GM12878 (cell line): ENCODE data around the gene RNF220. TPM values are rescaled to one million over a fixed set of nuclear protein-coding genes. Genes with fewer than 3 reads are reported as not detected.

ENCODE experiments used
- ATAC-seq: fragments of 200-7000 bp; cut with Tn5 transposase; 3 replicates; pipeline ENCODE4 v1.9.1; 2020; ENCODE audit warnings: mild to moderate bottlenecking, moderate library complexity
- BruUV-seq: library from RNA; stranded (reverse); fragments of 400-500 nt; replicated peaks from 2 replicates; lab custom pipeline; 2021; lab: Mats Ljungman, UMichigan
- CTCF ChIA-PET: fragments of 300-600 bp; sonication (Branson Sonifier 250); formaldehyde crosslinking; extraction: SDS; loops from one replicate; lab custom pipeline; 2021; ENCODE audit warnings: inconsistent platforms; lab: Yijun Ruan, JAX
- POLR2A ChIA-PET: fragments of 350-600 bp; formaldehyde crosslinking; extraction: SDS; loops from one replicate; lab custom pipeline; 2021; ENCODE audit warnings: inconsistent platforms; lab: Charles Lee
- RAD21 ChIA-PET: fragments of 300-600 bp; sonication (Branson Sonifier 250); formaldehyde crosslinking; loops from one replicate; lab custom pipeline; 2023; ENCODE audit warnings: antibody characterized with exemption; ENCODE audit not compliant: unreplicated experiment; lab: Charles Lee
- SMC1A ChIA-PET: fragments of 300-600 bp; sonication (Branson Sonifier 250); formaldehyde crosslinking; loops from one replicate; lab custom pipeline; 2023; ENCODE audit not compliant: unreplicated experiment, uncharacterized antibody; lab: Charles Lee
- DNase-seq: peaks from one replicate; pipeline ENCODE4 v3.0.0-alpha.2; 2011; ENCODE audit warnings: low read depth, low spot score
- FAIRE-seq: peaks from 3 replicates; lab custom pipeline; 2011; peaks lifted over from hg19 to GRCh38; lab: Jason Lieb, UNC
- H2AFZ ChIP-seq: 2 replicates; pipeline ENCODE4 v1.6.0; 2011; ENCODE audit warnings: low read depth, low read length, control low read depth; ENCODE audit not compliant: control insufficient read depth
- H3K27ac ChIP-seq: 2 replicates; pipeline ENCODE4 v1.5.1; 2011; ENCODE audit warnings: control low read depth; ENCODE audit not compliant: control insufficient read depth, insufficient read depth
- H3K27me3 ChIP-seq, 2 experiments: replicated peaks in 1 of 2; 2 replicates each; pipeline versions ENCODE4 v1.6.0 to v1.6.1; 2011; ENCODE audit warnings: low read length in 1 of 2; ENCODE audit not compliant: control insufficient read depth in 2 of 2, insufficient read depth in 2 of 2
- H3K36me3 ChIP-seq, 2 experiments: 2 replicates each; pipeline ENCODE4 v1.5.1; 2011; ENCODE audit warnings: low read length in 1 of 2; ENCODE audit not compliant: control insufficient read depth in 2 of 2, insufficient read depth in 2 of 2
- H3K4me1 ChIP-seq: 2 replicates; pipeline ENCODE4 v1.6.1; 2011; ENCODE audit warnings: mild to moderate bottlenecking, low read length, moderate library complexity, mixed read lengths; ENCODE audit not compliant: control insufficient read depth, insufficient read depth
- H3K4me2 ChIP-seq: 2 replicates; pipeline ENCODE4 v1.6.0; 2011; ENCODE audit warnings: control low read depth; ENCODE audit not compliant: control insufficient read depth, insufficient read depth
- H3K4me3 ChIP-seq: fragments of 200-600 bp; sonication (generic); 2 replicates; pipeline ENCODE4 v1.5.1; 2016
- H3K79me2 ChIP-seq: 2 replicates; pipeline ENCODE4 v1.6.0; 2011; ENCODE audit warnings: low read length; ENCODE audit not compliant: control insufficient read depth, insufficient read depth
- H3K9ac ChIP-seq: 2 replicates; pipeline ENCODE4 v1.8.0; 2011; ENCODE audit warnings: low read length, control low read depth, mixed read lengths; ENCODE audit not compliant: control insufficient read depth, insufficient read depth
- H3K9me3 ChIP-seq: replicated peaks from 3 replicates; pipeline ENCODE4 v1.5.1; 2011; ENCODE audit warnings: mild to moderate bottlenecking, low read length; ENCODE audit not compliant: control insufficient read depth, insufficient read depth
- H4K20me1 ChIP-seq: 2 replicates; pipeline ENCODE4 v1.6.0; 2011; ENCODE audit not compliant: control insufficient read depth, insufficient read depth
- E2F8 ChIP-seq: fragments of 450-650 bp; IDR thresholded peaks from 2 replicates; pipeline ENCODE4 v1.6.1; 2018; ENCODE audit warnings: mild to moderate bottlenecking, low read depth, moderate library complexity; ENCODE audit not compliant: partially characterized antibody
- FOS ChIP-seq: IDR thresholded peaks from 3 replicates; pipeline ENCODE4 v1.6.1; 2011; ENCODE audit warnings: borderline replicate concordance; ENCODE audit not compliant: insufficient read length; ENCODE audit errors: extremely low read depth
- GATAD2B ChIP-seq: fragments of 450-650 bp; conservative IDR thresholded peaks from 2 replicates; pipeline ENCODE4 v1.6.1; 2017; ENCODE audit warnings: low read depth, mild to moderate bottlenecking, moderate library complexity
- IRF5 ChIP-seq: fragments of 450-650 bp; IDR thresholded peaks from 2 replicates; pipeline ENCODE4 v1.6.1; 2017; ENCODE audit warnings: borderline replicate concordance
- MXI1 ChIP-seq: fragments of 150-350 bp; IDR thresholded peaks from 2 replicates; pipeline ENCODE4 v1.6.1; 2011; ENCODE audit warnings: low read depth, mild to moderate bottlenecking, inconsistent platforms, low read length, improper control_type of control experiment
- PAX8 ChIP-seq: fragments of 450-650 bp; IDR thresholded peaks from 2 replicates; pipeline ENCODE4 v1.6.1; 2017; ENCODE audit warnings: mild to moderate bottlenecking, moderate library complexity
- RUNX3 ChIP-seq: IDR thresholded peaks from 2 replicates; pipeline ENCODE4 v1.6.1; 2012; ENCODE audit warnings: low read length, inconsistent platforms
- SMARCA5 ChIP-seq: fragments of 450-650 bp; IDR thresholded peaks from 2 replicates; pipeline ENCODE4 v1.6.1; 2017; ENCODE audit warnings: mild to moderate bottlenecking
- SUZ12 ChIP-seq: fragments of 200-600 bp; sonication (generic); IDR thresholded peaks from one replicate; pipeline ENCODE4 v1.6.1; 2018; ENCODE audit warnings: antibody characterized with exemption, mild to moderate bottlenecking; ENCODE audit not compliant: unreplicated experiment
- TCF7 ChIP-seq: IDR thresholded peaks from 2 replicates; pipeline ENCODE4 v1.6.1; 2014; ENCODE audit warnings: antibody characterized with exemption, borderline replicate concordance
- ZNF207 ChIP-seq: fragments of 450-650 bp; IDR thresholded peaks from 2 replicates; pipeline ENCODE4 v1.6.1; 2014; ENCODE audit warnings: antibody characterized with exemption, mild to moderate bottlenecking, borderline replicate concordance
- ZNF384 ChIP-seq: IDR thresholded peaks from 2 replicates; pipeline ENCODE4 v1.6.1; 2012; ENCODE audit warnings: low read depth, mild to moderate bottlenecking, low read length, improper control_type of control experiment, borderline replicate concordance
- ZNF622 ChIP-seq: fragments of 450-650 bp; IDR thresholded peaks from 2 replicates; pipeline ENCODE4 v1.6.1; 2017; ENCODE audit warnings: mild to moderate bottlenecking, inconsistent platforms
- WGBS: methylation state at CpG from one replicate; pipeline ENCODE4 v1.1.6; 2016; ENCODE audit warnings: low lambda C conversion rate; ENCODE audit not compliant: insufficient replicate concordance, insufficient coverage; ENCODE audit errors: missing lambda C conversion rate; 5-methylcytosine and 5-hydroxymethylcytosine counted together
- in situ Hi-C: fragments of 300-500 bp; cut with MboI; formaldehyde crosslinking; loops from 9 replicates; pipeline ENCODE4 v1.14.3; 2018; ENCODE audit warnings: mixed read lengths
- intact Hi-C: fragments of 100-400 bp; cut with micrococcal nuclease; formaldehyde crosslinking; loops from one replicate; pipeline ENCODE4 v1.14.2; 2022; ENCODE audit not compliant: unreplicated experiment
- polyA plus RNA-seq, 11 experiments: library from polyadenylated mRNA; depleted of rRNA in 4 of 11; unstranded in 6 of 11; stranded (reverse) in 5 of 11; fragments of >200 nt; fragmentation: Nextera tagmentation in 4 of 11; fragmentation: Illumina TruSeq in 1 of 11; extraction: Ambion mirVana in 4 of 11; extraction: Trizol in 1 of 11; gene quantifications; 1 replicate in 1 of 11; 2 replicates in 10 of 11; pipeline versions ENCODE4 v1.2.1 to v1.2.3, GENCODE V29; 2011 to 2016; ENCODE audit warnings: inconsistent platforms in 2 of 11, missing spikeins in 2 of 11, low read depth in 1 of 11
- total RNA-seq, 4 experiments: library from RNA; depleted of rRNA in 3 of 4; stranded (reverse); fragments of >200 nt in 3 of 4; fragmentation: Illumina TruSeq in 1 of 4; extraction: Trizol in 1 of 4; gene quantifications; 2 replicates each; pipeline versions ENCODE4 v1.2.1 to v1.2.3, GENCODE V29; 2013 to 2021

RNF220 gene
- total and polyA plus RNA-seq, 10 of the 15 experiments (the other 5 are each of a cell fraction or from before 2014, with no cell fraction given) = 4.6 to 84.1 (median 53.7) TPM

GRCh38 chr1:44688760-44689446 lies 283.8 kb downstream of the RNF220 start:
- BruUV-seq = no TSS peak
- H3K4me3 ChIP-seq = no peak overlapping the region
- DNase-seq (no peak), FAIRE-seq (no peak), ATAC-seq (no peak)
- H3K36me3 ChIP-seq = no peaks in the 10 kb centered on the region
- no peak overlapping the region for H3K4me2 ChIP-seq
- in situ Hi-C loops (no loop called here), intact Hi-C loops (no loop called here)
- TF ChIP-seq ZNF207 (no peak), FOS (no peak)
- ChIA-PET SMC1A (interaction anchor here (1.0 kb wide), 1 partner anchor 24 kb away, joined by 3 read pairs; no protein-coding TSS in a partner anchor), CTCF (interaction anchor here (0.6 to 3.7 kb wide), 3 partner anchors 9 to 23 kb away, joined by 3 to 15 read pairs (median 3); partner anchors contain the start of genes ARMH1 and TMEM53), RAD21 (no interaction called here), POLR2A (interaction anchor here (1.9 kb wide), 1 partner anchor 16 kb away, joined by 5 read pairs; no protein-coding TSS in a partner anchor)
- WGBS = 78% methylated on average over 12 of the region's 12 CpGs
- peaks cover 24% of the 10 kb centered on the region for H3K4me1 ChIP-seq
- H2AFZ ChIP-seq = no peak overlapping the region
- no peaks in the 10 kb centered on the region for H3K9me3 ChIP-seq
- H3K79me2 ChIP-seq = no peaks in the 10 kb centered on the region
- H3K9ac ChIP-seq = no peak overlapping the region
- no peak overlapping the region for H3K27ac ChIP-seq
- no peaks in the 10 kb centered on the region for H4K20me1 ChIP-seq
- H3K27me3 ChIP-seq = no peaks in the 10 kb centered on the region

GRCh38 chr1:44689447-44689765 lies 284.4 kb downstream of the RNF220 start:
- in situ Hi-C loops = no loop called here
- no peak overlapping the region for H2AFZ ChIP-seq
- no peaks in the 10 kb centered on the region for H3K79me2 ChIP-seq
- H4K20me1 ChIP-seq = no peaks in the 10 kb centered on the region
- H3K27ac ChIP-seq = no peak overlapping the region
- DNase-seq = no peak
- ChIA-PET POLR2A (interaction anchor here (1.9 kb wide), 1 partner anchor 17 kb away, joined by 5 read pairs; no protein-coding TSS in a partner anchor), RAD21 (no interaction called here), SMC1A (interaction anchor here (1.0 kb wide), 1 partner anchor 23 kb away, joined by 3 read pairs; no protein-coding TSS in a partner anchor), CTCF (interaction anchor here (0.9 to 3.7 kb wide), 2 partner anchors 9 to 14 kb away, joined by 3 to 15 read pairs; partner anchors contain the start of genes ARMH1 and TMEM53)
- H3K27me3 ChIP-seq = no peaks in the 10 kb centered on the region
- no peak for ATAC-seq
- H3K36me3 ChIP-seq = no peaks in the 10 kb centered on the region
- H3K9me3 ChIP-seq = no peaks in the 10 kb centered on the region
- no peak for FAIRE-seq
- no peak overlapping the region for H3K4me3 ChIP-seq
- 97% methylated on average over 3 of the region's 3 CpGs for WGBS
- intact Hi-C loops = no loop called here
- no peak overlapping the region for H3K4me2 ChIP-seq
- H3K9ac ChIP-seq = no peak overlapping the region
- BruUV-seq = no TSS peak
- peaks cover 19% of the 10 kb centered on the region for H3K4me1 ChIP-seq
- no peak for TF ChIP-seq MXI1
- no peak for TF ChIP-seq SMARCA5
- TF ChIP-seq ZNF622 = no peak
- TF ChIP-seq ZNF384 = no peak
- no peak for TF ChIP-seq E2F8
- TF ChIP-seq IRF5 = no peak
- TF ChIP-seq PAX8 = no peak
- no peak for TF ChIP-seq TCF7
- TF ChIP-seq RUNX3 = no peak
- TF ChIP-seq SUZ12 = no peak
- TF ChIP-seq GATAD2B = no peak
